Measurements from ENCODE around the gene MUC5AC. TPM values are rescaled to one million over a fixed set of nuclear protein-coding genes. Genes with fewer than 3 reads are reported as not detected.

MUC5AC gene
- total and polyA plus RNA-seq, 2 of the 13 experiments (the other 11 are each of a cell fraction or from before 2014, with no cell fraction given): under 0.01 TPM; not detected in 1

GRCh38 chr11:1238767-1239595 is 81.2 kb downstream of the MUC5AC start (continued):
- TF ChIP-seq ZNF687 (CRISPR knock-in tag; IDR thresholded peaks at IDR 0.05): peak; percentile 60
- no peak for TF ChIP-seq ZNF251 (CRISPR knock-in tag; IDR thresholded peaks at IDR 0.05)
- TF ChIP-seq NBN (conservative IDR thresholded peaks at IDR 0.05): no peak
- no peak for TF ChIP-seq HHEX (CRISPR knock-in tag; IDR thresholded peaks at IDR 0.05)
- TF ChIP-seq EHMT2 (IDR thresholded peaks at IDR 0.05; ENCODE audit: borderline replicate concordance, low read depth, low read length): peak; percentile 71; the same call in 1 of the 2 replicates
- no peak for TF ChIP-seq ZSCAN12 (CRISPR knock-in tag; IDR thresholded peaks at IDR 0.05)
- no peak for TF ChIP-seq ARNTL (CRISPR knock-in tag; IDR thresholded peaks at IDR 0.05)
- TF ChIP-seq MED8 (CRISPR knock-in tag; IDR thresholded peaks at IDR 0.05; ENCODE audit: insufficient replicate concordance): no peak
- TF ChIP-seq ZFP37 (CRISPR knock-in tag; IDR thresholded peaks at IDR 0.05; ENCODE audit: borderline replicate concordance): no peak
- 0 out of 2 replicates have a peak, but pooled peaks have one; percentile 35 for TF ChIP-seq ZNF709 (CRISPR knock-in tag; IDR thresholded peaks at IDR 0.05)
- TF ChIP-seq KDM3A (CRISPR knock-in tag; IDR thresholded peaks at IDR 0.05; ENCODE audit: low read depth): no peak
- TF ChIP-seq HOXD1 (CRISPR knock-in tag; IDR thresholded peaks at IDR 0.05): no peak
- TF ChIP-seq PRMT3 (CRISPR knock-in tag; IDR thresholded peaks at IDR 0.05; ENCODE audit: borderline replicate concordance, low read depth): peak; percentile 68; the same call in 1 of the 2 replicates
- TF ChIP-seq ZFX (CRISPR knock-in tag; IDR thresholded peaks at IDR 0.05; ENCODE audit: low read depth): no peak
- TF ChIP-seq HOXA5 (CRISPR knock-in tag; IDR thresholded peaks at IDR 0.05): peak; percentile 74; the same call in 1 of the 2 replicates
- TF ChIP-seq SNAPC5 (CRISPR knock-in tag; IDR thresholded peaks at IDR 0.05; ENCODE audit: borderline replicate concordance): no peak
- TF ChIP-seq ZNF547 (CRISPR knock-in tag; IDR thresholded peaks at IDR 0.05): 0 out of 2 replicates have a peak, but pooled peaks have one; percentile 26
- TF ChIP-seq REST (IDR thresholded peaks at IDR 0.05; ENCODE audit: borderline replicate concordance in 1 of 2, low read depth in 1 of 2, low read length in 2 of 2): peak in 1 of 2 experiments; percentile 96

Measured in HepG2 (cell line).